GM23338 (cell line): ENCODE results near the gene OTOA. TPM values are rescaled to one million over a fixed set of nuclear protein-coding genes. Genes with fewer than 3 reads are reported as not detected.
A peak's percentile ranks its signal among the peaks of the same experiment; 100 is the strongest.

ENCODE experiments used
- ATAC-seq: fragments of 200-7000 bp; cut with Tn5 transposase; 3 replicates; pipeline ENCODE4 v1.9.1; 2020
- DNase-seq: peaks from one replicate; pipeline ENCODE4 v3.0.0-alpha.2; 2015; ENCODE audit warnings: low spot score
- H2AFZ ChIP-seq: fragments of 200-600 bp; sonication (generic); 2 replicates; pipeline ENCODE4 v1.8.0; 2016; ENCODE audit warnings: antibody characterized with exemption, mild to moderate bottlenecking, moderate library complexity
- H3F3A ChIP-seq: fragments of 200-600 bp; sonication (generic); replicated peaks from 2 replicates; pipeline ENCODE4 v1.8.0; 2017; ENCODE audit warnings: antibody characterized with exemption, mixed run types, low read depth
- H3K27ac ChIP-seq: fragments of 200-600 bp; sonication (generic); 2 replicates; pipeline ENCODE4 v1.6.1; 2016; ENCODE audit warnings: low read depth
- H3K27me3 ChIP-seq: fragments of 200-600 bp; sonication (generic); 2 replicates; pipeline ENCODE4 v1.8.0; 2016; ENCODE audit warnings: mild to moderate bottlenecking, mixed run types, moderate library complexity; ENCODE audit not compliant: insufficient read depth
- H3K36me3 ChIP-seq: fragments of 200-600 bp; sonication (generic); 2 replicates; pipeline ENCODE4 v1.8.0; 2016; ENCODE audit warnings: mild to moderate bottlenecking; ENCODE audit not compliant: insufficient read depth
- H3K4me1 ChIP-seq: fragments of 200-600 bp; sonication (generic); 2 replicates; pipeline ENCODE4 v1.8.0; 2016; ENCODE audit warnings: mild to moderate bottlenecking, moderate library complexity; ENCODE audit not compliant: insufficient read depth
- H3K4me2 ChIP-seq: fragments of 200-600 bp; sonication (generic); 2 replicates; pipeline ENCODE4 v1.7.1; 2017; ENCODE audit warnings: mixed run types
- H3K4me3 ChIP-seq: fragments of 200-600 bp; sonication (generic); 2 replicates; pipeline ENCODE4 v1.6.1; 2016; ENCODE audit warnings: mixed run types
- H3K79me2 ChIP-seq: fragments of 200-600 bp; sonication (generic); replicated peaks from 2 replicates; pipeline ENCODE4 v1.8.0; 2017; ENCODE audit warnings: mild to moderate bottlenecking; ENCODE audit not compliant: insufficient read depth
- H3K9me2 ChIP-seq: fragments of 200-600 bp; sonication (generic); 2 replicates; pipeline ENCODE4 v1.8.0; 2017; ENCODE audit not compliant: insufficient read depth
- H4K20me1 ChIP-seq: fragments of 200-600 bp; sonication (generic); replicated peaks from 2 replicates; pipeline ENCODE4 v1.8.0; 2017; ENCODE audit warnings: mild to moderate bottlenecking; ENCODE audit not compliant: insufficient read depth
- H3K27ac Mint-ChIP-seq: 2 replicates; pipeline ENCODE4 v1.8.0; 2020; ENCODE audit warnings: inconsistent platforms, mild to moderate bottlenecking, moderate library complexity, mixed read lengths
- H3K27me3 Mint-ChIP-seq: 3 replicates; pipeline ENCODE4 v1.8.0; 2022; ENCODE audit warnings: low read depth, mild to moderate bottlenecking, moderate library complexity, mixed read lengths, inconsistent platforms; ENCODE audit not compliant: insufficient read depth, poor library complexity
- H3K36me3 Mint-ChIP-seq: 3 replicates; pipeline ENCODE4 v1.8.0; 2021; ENCODE audit warnings: low read depth, mild to moderate bottlenecking, inconsistent platforms, moderate library complexity, mixed read lengths
- H3K4me1 Mint-ChIP-seq: 3 replicates; pipeline ENCODE4 v1.8.0; 2020; ENCODE audit warnings: mild to moderate bottlenecking, inconsistent platforms, mixed read lengths
- H3K4me3 Mint-ChIP-seq: 3 replicates; pipeline ENCODE4 v1.8.0; 2021; ENCODE audit warnings: moderate library complexity, mild to moderate bottlenecking, inconsistent platforms, mixed read lengths
- H3K9me3 Mint-ChIP-seq: 3 replicates; pipeline ENCODE4 v1.8.0; 2020; ENCODE audit warnings: moderate library complexity, mild to moderate bottlenecking, inconsistent platforms, mixed read lengths
- CREB1 ChIP-seq: fragments of 250-450 bp; sonication (Bioruptor Pico); IDR thresholded peaks from 2 replicates; pipeline ENCODE4 v1.5.0; 2020; ENCODE audit warnings: low read depth, mild to moderate bottlenecking, moderate library complexity
- EZH2 ChIP-seq: fragments of 200-600 bp; sonication (generic); IDR thresholded peaks from one replicate; pipeline ENCODE4 v1.8.0; 2017; ENCODE audit warnings: antibody characterized with exemption, mild to moderate bottlenecking, low read depth; ENCODE audit not compliant: unreplicated experiment
- EZH2phosphoT487 ChIP-seq: fragments of 200-600 bp; sonication (generic); IDR thresholded peaks from one replicate; pipeline ENCODE4 v1.8.1; 2018; ENCODE audit warnings: antibody characterized with exemption; ENCODE audit not compliant: unreplicated experiment
- JUNB ChIP-seq: IDR thresholded peaks from one replicate; pipeline ENCODE4 v1.6.1; 2016; ENCODE audit warnings: antibody characterized with exemption; ENCODE audit not compliant: unreplicated experiment
- NANOG ChIP-seq: IDR thresholded peaks from 2 replicates; pipeline ENCODE4 v1.6.1; 2016; ENCODE audit warnings: antibody characterized with exemption, borderline replicate concordance
- POLR2AphosphoS5 ChIP-seq: IDR thresholded peaks from 2 replicates; pipeline ENCODE4 v1.6.1; 2016; ENCODE audit warnings: antibody characterized with exemption, low read depth
- STAT1 ChIP-seq: IDR thresholded peaks from one replicate; pipeline ENCODE4 v1.6.1; 2016; ENCODE audit warnings: antibody characterized with exemption; ENCODE audit not compliant: unreplicated experiment
- ZNF114 ChIP-seq: fragments of 250-450 bp; sonication (Bioruptor Pico); IDR thresholded peaks from 2 replicates; pipeline ENCODE4 v1.5.0; 2020; ENCODE audit warnings: mild to moderate bottlenecking, moderate library complexity
- ZNF331 ChIP-seq: fragments of 250-450 bp; sonication (Bioruptor Pico); IDR thresholded peaks from 2 replicates; pipeline ENCODE4 v1.5.0; 2020; ENCODE audit warnings: low read depth, mild to moderate bottlenecking, moderate library complexity
- polyA plus RNA-seq: library from polyadenylated mRNA; unstranded; fragments of >200 nt; fragmentation: Nextera tagmentation; extraction: Ambion mirVana; gene quantifications from 2 replicates; pipeline ENCODE4 v1.2.1, GENCODE V29; 2016
- total RNA-seq: library from RNA; depleted of rRNA; stranded (reverse); fragments of >200 nt; shearing (Covaris generic); gene quantifications from 2 replicates; pipeline ENCODE4 v1.2.3, GENCODE V29; 2014
- TF ChIP-seq, protein P1 (sequence below): IDR thresholded peaks from 2 replicates; pipeline ENCODE4 v1.6.1; 2016; ENCODE audit warnings: antibody characterized with exemption
- TF ChIP-seq, protein P2 (sequence below), 2 experiments: fragments of 200-600 bp in 1 of 2; sonication (generic) in 1 of 2; conservative IDR thresholded peaks; 2 replicates each; pipeline versions ENCODE4 v1.5.1 to v1.6.1; 2016 to 2017; ENCODE audit warnings: antibody characterized with exemption in 2 of 2, low read depth in 2 of 2, mild to moderate bottlenecking in 2 of 2, moderate library complexity in 1 of 2
- TF ChIP-seq, protein P3 (sequence below): IDR thresholded peaks from one replicate; pipeline ENCODE4 v1.6.1; 2018; ENCODE audit warnings: antibody characterized with exemption; ENCODE audit not compliant: unreplicated experiment
- TF ChIP-seq, protein P4 (sequence below): fragments of 250-450 bp; sonication (Bioruptor Pico); IDR thresholded peaks from 2 replicates; pipeline ENCODE4 v1.5.0; 2020; ENCODE audit warnings: mild to moderate bottlenecking, moderate library complexity

Gene OTOA
- total and polyA plus RNA-seq, 2 experiments from 2014 or later, result 0.16 to 0.17 TPM

DNA sequence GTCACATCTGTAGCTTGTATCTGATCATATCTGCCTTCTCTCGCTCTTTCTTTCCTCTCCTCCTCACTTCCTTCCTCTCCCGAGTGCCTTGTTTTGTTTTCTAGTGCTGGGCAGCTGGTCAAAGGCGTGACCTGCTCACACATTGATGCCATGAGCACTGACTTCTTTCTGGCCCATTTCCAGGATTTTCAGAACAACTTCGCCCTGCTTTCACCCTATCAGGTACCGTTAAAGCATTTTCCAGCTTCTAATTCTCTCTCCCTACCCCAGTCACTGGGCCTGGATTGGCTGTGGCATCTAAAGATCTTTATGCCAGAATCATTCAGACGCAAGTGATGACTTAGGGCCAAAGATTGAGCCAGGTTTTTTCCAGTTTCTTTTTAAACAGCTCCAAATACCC, 55.5 kb downstream of the OTOA start:
- H2AFZ ChIP-seq, result peak overlapping the region; percentile 38; the same call in 1 of the 2 replicates
- no peaks in the 10 kb centered on the region for H3K27me3 Mint-ChIP-seq
- no peak overlapping the region for H3K4me3 ChIP-seq
- no peak overlapping the region for H3K4me2 ChIP-seq
- no peaks in the 10 kb centered on the region for H3K9me2 ChIP-seq
- no peak overlapping the region for H3K27ac Mint-ChIP-seq
- H3F3A ChIP-seq, result no peaks in the 10 kb centered on the region
- no peaks in the 10 kb centered on the region for H4K20me1 ChIP-seq
- no peaks in the 10 kb centered on the region for H3K27me3 ChIP-seq
- no peak for DNase-seq
- ATAC-seq, result no peak
- H3K9me3 Mint-ChIP-seq, result no peaks in the 10 kb centered on the region; the same call in 2 of the 3 replicates
- no peaks in the 10 kb centered on the region for H3K4me1 ChIP-seq
- no peak for TF ChIP-seq CREB1 (CRISPR knock-in tag)
- no peak for TF ChIP-seq EZH2
- TF ChIP-seq, protein P1, sequence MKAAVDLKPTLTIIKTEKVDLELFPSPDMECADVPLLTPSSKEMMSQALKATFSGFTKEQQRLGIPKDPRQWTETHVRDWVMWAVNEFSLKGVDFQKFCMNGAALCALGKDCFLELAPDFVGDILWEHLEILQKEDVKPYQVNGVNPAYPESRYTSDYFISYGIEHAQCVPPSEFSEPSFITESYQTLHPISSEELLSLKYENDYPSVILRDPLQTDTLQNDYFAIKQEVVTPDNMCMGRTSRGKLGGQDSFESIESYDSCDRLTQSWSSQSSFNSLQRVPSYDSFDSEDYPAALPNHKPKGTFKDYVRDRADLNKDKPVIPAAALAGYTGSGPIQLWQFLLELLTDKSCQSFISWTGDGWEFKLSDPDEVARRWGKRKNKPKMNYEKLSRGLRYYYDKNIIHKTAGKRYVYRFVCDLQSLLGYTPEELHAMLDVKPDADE, result no peak
- TF ChIP-seq, protein P2, sequence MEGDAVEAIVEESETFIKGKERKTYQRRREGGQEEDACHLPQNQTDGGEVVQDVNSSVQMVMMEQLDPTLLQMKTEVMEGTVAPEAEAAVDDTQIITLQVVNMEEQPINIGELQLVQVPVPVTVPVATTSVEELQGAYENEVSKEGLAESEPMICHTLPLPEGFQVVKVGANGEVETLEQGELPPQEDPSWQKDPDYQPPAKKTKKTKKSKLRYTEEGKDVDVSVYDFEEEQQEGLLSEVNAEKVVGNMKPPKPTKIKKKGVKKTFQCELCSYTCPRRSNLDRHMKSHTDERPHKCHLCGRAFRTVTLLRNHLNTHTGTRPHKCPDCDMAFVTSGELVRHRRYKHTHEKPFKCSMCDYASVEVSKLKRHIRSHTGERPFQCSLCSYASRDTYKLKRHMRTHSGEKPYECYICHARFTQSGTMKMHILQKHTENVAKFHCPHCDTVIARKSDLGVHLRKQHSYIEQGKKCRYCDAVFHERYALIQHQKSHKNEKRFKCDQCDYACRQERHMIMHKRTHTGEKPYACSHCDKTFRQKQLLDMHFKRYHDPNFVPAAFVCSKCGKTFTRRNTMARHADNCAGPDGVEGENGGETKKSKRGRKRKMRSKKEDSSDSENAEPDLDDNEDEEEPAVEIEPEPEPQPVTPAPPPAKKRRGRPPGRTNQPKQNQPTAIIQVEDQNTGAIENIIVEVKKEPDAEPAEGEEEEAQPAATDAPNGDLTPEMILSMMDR (conservative IDR thresholded peaks at IDR 0.05; ENCODE audit: low read depth in 2 of 2), result no peak
- no peak for TF ChIP-seq POLR2AphosphoS5
- no peak for TF ChIP-seq STAT1
- TF ChIP-seq ZNF114 (CRISPR knock-in tag), result no peak
- TF ChIP-seq, protein P3, sequence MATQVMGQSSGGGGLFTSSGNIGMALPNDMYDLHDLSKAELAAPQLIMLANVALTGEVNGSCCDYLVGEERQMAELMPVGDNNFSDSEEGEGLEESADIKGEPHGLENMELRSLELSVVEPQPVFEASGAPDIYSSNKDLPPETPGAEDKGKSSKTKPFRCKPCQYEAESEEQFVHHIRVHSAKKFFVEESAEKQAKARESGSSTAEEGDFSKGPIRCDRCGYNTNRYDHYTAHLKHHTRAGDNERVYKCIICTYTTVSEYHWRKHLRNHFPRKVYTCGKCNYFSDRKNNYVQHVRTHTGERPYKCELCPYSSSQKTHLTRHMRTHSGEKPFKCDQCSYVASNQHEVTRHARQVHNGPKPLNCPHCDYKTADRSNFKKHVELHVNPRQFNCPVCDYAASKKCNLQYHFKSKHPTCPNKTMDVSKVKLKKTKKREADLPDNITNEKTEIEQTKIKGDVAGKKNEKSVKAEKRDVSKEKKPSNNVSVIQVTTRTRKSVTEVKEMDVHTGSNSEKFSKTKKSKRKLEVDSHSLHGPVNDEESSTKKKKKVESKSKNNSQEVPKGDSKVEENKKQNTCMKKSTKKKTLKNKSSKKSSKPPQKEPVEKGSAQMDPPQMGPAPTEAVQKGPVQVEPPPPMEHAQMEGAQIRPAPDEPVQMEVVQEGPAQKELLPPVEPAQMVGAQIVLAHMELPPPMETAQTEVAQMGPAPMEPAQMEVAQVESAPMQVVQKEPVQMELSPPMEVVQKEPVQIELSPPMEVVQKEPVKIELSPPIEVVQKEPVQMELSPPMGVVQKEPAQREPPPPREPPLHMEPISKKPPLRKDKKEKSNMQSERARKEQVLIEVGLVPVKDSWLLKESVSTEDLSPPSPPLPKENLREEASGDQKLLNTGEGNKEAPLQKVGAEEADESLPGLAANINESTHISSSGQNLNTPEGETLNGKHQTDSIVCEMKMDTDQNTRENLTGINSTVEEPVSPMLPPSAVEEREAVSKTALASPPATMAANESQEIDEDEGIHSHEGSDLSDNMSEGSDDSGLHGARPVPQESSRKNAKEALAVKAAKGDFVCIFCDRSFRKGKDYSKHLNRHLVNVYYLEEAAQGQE, result no peak
- TF ChIP-seq ZNF331 (CRISPR knock-in tag), result no peak
- no peak for TF ChIP-seq EZH2phosphoT487
- TF ChIP-seq, protein P4, sequence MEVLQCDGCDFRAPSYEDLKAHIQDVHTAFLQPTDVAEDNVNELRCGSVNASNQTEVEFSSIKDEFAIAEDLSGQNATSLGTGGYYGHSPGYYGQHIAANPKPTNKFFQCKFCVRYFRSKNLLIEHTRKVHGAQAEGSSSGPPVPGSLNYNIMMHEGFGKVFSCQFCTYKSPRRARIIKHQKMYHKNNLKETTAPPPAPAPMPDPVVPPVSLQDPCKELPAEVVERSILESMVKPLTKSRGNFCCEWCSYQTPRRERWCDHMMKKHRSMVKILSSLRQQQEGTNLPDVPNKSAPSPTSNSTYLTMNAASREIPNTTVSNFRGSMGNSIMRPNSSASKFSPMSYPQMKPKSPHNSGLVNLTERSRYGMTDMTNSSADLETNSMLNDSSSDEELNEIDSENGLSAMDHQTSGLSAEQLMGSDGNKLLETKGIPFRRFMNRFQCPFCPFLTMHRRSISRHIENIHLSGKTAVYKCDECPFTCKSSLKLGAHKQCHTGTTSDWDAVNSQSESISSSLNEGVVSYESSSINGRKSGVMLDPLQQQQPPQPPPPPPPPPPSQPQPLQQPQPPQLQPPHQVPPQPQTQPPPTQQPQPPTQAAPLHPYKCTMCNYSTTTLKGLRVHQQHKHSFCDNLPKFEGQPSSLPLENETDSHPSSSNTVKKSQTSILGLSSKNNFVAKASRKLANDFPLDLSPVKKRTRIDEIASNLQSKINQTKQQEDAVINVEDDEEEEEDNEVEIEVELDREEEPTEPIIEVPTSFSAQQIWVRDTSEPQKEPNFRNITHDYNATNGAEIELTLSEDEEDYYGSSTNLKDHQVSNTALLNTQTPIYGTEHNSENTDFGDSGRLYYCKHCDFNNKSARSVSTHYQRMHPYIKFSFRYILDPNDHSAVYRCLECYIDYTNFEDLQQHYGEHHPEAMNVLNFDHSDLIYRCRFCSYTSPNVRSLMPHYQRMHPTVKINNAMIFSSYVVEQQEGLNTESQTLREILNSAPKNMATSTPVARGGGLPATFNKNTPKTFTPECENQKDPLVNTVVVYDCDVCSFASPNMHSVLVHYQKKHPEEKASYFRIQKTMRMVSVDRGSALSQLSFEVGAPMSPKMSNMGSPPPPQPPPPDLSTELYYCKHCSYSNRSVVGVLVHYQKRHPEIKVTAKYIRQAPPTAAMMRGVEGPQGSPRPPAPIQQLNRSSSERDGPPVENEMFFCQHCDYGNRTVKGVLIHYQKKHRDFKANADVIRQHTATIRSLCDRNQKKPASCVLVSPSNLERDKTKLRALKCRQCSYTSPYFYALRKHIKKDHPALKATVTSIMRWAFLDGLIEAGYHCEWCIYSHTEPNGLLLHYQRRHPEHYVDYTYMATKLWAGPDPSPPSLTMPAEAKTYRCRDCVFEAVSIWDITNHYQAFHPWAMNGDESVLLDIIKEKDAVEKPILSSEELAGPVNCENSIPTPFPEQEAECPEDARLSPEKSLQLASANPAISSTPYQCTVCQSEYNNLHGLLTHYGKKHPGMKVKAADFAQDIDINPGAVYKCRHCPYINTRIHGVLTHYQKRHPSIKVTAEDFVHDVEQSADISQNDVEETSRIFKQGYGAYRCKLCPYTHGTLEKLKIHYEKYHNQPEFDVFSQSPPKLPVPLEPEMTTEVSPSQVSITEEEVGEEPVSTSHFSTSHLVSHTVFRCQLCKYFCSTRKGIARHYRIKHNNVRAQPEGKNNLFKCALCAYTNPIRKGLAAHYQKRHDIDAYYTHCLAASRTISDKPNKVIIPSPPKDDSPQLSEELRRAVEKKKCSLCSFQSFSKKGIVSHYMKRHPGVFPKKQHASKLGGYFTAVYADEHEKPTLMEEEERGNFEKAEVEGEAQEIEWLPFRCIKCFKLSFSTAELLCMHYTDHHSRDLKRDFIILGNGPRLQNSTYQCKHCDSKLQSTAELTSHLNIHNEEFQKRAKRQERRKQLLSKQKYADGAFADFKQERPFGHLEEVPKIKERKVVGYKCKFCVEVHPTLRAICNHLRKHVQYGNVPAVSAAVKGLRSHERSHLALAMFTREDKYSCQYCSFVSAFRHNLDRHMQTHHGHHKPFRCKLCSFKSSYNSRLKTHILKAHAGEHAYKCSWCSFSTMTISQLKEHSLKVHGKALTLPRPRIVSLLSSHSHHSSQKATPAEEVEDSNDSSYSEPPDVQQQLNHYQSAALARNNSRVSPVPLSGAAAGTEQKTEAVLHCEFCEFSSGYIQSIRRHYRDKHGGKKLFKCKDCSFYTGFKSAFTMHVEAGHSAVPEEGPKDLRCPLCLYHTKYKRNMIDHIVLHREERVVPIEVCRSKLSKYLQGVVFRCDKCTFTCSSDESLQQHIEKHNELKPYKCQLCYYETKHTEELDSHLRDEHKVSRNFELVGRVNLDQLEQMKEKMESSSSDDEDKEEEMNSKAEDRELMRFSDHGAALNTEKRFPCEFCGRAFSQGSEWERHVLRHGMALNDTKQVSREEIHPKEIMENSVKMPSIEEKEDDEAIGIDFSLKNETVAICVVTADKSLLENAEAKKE (CRISPR knock-in tag), result no peak
- TF ChIP-seq NANOG, result no peak
- TF ChIP-seq JUNB, result no peak
- no peaks in the 10 kb centered on the region for H3K36me3 ChIP-seq
- no peak overlapping the region for H3K27ac ChIP-seq
- no peak overlapping the region for H3K4me3 Mint-ChIP-seq
- H3K4me1 Mint-ChIP-seq, result no peaks in the 10 kb centered on the region
- no peaks in the 10 kb centered on the region for H3K36me3 Mint-ChIP-seq
- no peaks in the 10 kb centered on the region for H3K79me2 ChIP-seq
